ENCODE results near the gene OR1Q1.

GRCh38 chr9:122619996-122620395 is 5.5 kb downstream of the OR1Q1 start:
- TF ChIP-seq ELF4 (CRISPR knock-in tag; IDR thresholded peaks at IDR 0.05; ENCODE audit: low read depth) = no peak
- TF ChIP-seq SMAD3 (CRISPR knock-in tag; IDR thresholded peaks at IDR 0.05; ENCODE audit: borderline replicate concordance) = no peak
- no peak for TF ChIP-seq ETV6 (CRISPR knock-in tag; IDR thresholded peaks at IDR 0.05)
- TF ChIP-seq, protein P1, sequence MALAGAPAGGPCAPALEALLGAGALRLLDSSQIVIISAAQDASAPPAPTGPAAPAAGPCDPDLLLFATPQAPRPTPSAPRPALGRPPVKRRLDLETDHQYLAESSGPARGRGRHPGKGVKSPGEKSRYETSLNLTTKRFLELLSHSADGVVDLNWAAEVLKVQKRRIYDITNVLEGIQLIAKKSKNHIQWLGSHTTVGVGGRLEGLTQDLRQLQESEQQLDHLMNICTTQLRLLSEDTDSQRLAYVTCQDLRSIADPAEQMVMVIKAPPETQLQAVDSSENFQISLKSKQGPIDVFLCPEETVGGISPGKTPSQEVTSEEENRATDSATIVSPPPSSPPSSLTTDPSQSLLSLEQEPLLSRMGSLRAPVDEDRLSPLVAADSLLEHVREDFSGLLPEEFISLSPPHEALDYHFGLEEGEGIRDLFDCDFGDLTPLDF (CRISPR knock-in tag; IDR thresholded peaks at IDR 0.05) = no peak
- TF ChIP-seq RELA (CRISPR knock-in tag; IDR thresholded peaks at IDR 0.05; ENCODE audit: borderline replicate concordance) = no peak
- TF ChIP-seq, protein P2, sequence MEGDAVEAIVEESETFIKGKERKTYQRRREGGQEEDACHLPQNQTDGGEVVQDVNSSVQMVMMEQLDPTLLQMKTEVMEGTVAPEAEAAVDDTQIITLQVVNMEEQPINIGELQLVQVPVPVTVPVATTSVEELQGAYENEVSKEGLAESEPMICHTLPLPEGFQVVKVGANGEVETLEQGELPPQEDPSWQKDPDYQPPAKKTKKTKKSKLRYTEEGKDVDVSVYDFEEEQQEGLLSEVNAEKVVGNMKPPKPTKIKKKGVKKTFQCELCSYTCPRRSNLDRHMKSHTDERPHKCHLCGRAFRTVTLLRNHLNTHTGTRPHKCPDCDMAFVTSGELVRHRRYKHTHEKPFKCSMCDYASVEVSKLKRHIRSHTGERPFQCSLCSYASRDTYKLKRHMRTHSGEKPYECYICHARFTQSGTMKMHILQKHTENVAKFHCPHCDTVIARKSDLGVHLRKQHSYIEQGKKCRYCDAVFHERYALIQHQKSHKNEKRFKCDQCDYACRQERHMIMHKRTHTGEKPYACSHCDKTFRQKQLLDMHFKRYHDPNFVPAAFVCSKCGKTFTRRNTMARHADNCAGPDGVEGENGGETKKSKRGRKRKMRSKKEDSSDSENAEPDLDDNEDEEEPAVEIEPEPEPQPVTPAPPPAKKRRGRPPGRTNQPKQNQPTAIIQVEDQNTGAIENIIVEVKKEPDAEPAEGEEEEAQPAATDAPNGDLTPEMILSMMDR (IDR thresholded peaks at IDR 0.05) = no peak
- no peak for TF ChIP-seq ZNF263 (CRISPR knock-in tag; IDR thresholded peaks at IDR 0.05; ENCODE audit: low read depth)
- TF ChIP-seq, protein P3, sequence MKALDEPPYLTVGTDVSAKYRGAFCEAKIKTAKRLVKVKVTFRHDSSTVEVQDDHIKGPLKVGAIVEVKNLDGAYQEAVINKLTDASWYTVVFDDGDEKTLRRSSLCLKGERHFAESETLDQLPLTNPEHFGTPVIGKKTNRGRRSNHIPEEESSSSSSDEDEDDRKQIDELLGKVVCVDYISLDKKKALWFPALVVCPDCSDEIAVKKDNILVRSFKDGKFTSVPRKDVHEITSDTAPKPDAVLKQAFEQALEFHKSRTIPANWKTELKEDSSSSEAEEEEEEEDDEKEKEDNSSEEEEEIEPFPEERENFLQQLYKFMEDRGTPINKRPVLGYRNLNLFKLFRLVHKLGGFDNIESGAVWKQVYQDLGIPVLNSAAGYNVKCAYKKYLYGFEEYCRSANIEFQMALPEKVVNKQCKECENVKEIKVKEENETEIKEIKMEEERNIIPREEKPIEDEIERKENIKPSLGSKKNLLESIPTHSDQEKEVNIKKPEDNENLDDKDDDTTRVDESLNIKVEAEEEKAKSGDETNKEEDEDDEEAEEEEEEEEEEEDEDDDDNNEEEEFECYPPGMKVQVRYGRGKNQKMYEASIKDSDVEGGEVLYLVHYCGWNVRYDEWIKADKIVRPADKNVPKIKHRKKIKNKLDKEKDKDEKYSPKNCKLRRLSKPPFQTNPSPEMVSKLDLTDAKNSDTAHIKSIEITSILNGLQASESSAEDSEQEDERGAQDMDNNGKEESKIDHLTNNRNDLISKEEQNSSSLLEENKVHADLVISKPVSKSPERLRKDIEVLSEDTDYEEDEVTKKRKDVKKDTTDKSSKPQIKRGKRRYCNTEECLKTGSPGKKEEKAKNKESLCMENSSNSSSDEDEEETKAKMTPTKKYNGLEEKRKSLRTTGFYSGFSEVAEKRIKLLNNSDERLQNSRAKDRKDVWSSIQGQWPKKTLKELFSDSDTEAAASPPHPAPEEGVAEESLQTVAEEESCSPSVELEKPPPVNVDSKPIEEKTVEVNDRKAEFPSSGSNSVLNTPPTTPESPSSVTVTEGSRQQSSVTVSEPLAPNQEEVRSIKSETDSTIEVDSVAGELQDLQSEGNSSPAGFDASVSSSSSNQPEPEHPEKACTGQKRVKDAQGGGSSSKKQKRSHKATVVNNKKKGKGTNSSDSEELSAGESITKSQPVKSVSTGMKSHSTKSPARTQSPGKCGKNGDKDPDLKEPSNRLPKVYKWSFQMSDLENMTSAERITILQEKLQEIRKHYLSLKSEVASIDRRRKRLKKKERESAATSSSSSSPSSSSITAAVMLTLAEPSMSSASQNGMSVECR (CRISPR knock-in tag; IDR thresholded peaks at IDR 0.05; ENCODE audit: borderline replicate concordance) = no peak
- no peak for TF ChIP-seq GABPB1 (CRISPR knock-in tag; IDR thresholded peaks at IDR 0.05)
- TF ChIP-seq, protein P4, sequence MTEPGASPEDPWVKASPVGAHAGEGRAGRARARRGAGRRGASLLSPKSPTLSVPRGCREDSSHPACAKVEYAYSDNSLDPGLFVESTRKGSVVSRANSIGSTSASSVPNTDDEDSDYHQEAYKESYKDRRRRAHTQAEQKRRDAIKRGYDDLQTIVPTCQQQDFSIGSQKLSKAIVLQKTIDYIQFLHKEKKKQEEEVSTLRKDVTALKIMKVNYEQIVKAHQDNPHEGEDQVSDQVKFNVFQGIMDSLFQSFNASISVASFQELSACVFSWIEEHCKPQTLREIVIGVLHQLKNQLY (CRISPR knock-in tag; IDR thresholded peaks at IDR 0.05) = no peak
- no peak for TF ChIP-seq MAX (CRISPR knock-in tag; IDR thresholded peaks at IDR 0.05)
- TF ChIP-seq ZNF416 (CRISPR knock-in tag; IDR thresholded peaks at IDR 0.05) = no peak

All from WTC11 (cell line).